ENCODE measurements around the gene RAD54L.
A peak's percentile ranks its signal among the peaks of the same experiment; 100 is the strongest.

The RAD54L gene

DNA sequence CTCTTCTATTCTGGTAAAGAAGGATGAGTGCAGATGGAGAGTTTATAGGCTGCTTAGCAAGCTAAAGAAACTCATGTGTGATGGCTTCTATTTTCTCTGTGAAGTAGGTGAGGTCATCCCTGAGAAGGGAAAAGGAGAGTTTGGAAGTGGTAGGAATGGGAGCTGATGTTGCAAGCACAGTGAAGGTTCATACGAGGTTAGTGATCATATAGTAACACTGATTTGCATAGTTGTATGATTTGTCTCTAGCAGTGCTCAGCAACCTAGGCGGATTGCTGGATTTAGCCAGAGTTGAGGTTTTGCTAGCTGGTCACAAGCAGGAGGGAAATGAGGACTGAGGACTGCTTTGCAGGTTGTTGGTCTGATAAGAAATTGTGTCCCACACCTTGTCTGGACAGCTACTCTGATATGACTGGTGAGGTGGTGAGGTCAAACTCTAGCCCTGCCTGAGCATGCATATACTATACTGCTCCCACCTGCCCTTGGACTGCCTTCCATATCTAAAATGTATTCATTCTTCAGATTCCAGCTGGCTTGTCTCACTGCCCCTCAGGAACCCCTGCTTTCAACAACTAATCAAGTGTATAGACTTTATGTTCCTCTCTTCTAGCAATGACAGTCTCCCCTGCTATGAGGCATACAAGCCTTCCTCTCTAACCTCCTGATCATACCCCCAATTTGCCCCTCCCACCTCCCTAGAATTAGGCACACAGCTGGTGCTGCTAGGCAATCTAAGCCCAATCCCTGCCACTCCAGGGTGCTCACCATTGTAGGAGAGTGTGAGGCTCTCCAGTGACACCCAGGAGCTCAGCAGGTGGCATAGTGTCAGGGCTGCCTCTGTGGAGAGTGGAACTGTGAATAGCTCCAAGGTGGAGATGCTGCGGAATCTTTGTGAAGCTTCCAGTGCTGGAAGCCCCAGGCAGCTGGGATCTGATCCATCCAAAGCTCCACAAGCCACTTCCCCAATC, 37.3 kb downstream of the RAD54L start:
- FAIRE-seq (no peak), DNase-seq (ENCODE audit: low spot score) (no peak)

DNA sequence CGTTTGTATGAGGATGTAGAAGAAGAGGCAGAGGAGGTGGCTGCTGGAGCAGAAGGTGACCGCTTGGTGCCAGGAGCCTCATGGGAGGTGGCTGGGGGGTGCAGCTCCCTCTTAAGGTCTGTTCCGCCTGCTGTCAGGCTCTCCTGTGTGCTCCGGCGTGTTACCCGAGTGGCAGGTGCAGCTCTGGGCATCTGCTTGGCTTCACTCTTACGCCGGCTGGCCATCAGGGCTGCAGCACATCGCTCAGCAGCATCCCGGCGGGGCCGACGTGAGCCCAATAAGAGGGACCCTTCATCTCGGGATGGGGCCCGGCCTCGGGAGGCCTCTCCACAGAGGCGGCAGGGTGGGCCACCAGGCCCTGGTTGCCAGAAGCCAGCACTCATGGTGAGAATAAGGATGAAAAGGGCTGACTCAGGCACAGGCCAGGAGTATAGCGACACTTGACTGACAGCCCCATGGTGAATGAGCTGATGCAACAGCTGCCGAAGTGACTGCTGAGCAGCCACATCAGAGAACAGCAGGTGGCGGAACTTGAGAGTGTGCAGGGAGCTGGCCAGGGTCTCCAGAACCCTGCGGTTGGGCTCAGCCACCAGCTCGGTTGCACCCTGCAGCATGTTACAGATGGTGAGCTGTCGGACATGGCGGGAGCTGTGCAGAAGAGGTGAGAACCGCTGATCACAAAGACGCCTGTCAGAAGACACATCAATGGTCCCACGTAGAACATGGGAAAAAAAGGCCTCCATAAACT, 38.3 kb downstream of the RAD54L start:
- FAIRE-seq: no peak
- no peak for DNase-seq (ENCODE audit: low spot score)

DNA sequence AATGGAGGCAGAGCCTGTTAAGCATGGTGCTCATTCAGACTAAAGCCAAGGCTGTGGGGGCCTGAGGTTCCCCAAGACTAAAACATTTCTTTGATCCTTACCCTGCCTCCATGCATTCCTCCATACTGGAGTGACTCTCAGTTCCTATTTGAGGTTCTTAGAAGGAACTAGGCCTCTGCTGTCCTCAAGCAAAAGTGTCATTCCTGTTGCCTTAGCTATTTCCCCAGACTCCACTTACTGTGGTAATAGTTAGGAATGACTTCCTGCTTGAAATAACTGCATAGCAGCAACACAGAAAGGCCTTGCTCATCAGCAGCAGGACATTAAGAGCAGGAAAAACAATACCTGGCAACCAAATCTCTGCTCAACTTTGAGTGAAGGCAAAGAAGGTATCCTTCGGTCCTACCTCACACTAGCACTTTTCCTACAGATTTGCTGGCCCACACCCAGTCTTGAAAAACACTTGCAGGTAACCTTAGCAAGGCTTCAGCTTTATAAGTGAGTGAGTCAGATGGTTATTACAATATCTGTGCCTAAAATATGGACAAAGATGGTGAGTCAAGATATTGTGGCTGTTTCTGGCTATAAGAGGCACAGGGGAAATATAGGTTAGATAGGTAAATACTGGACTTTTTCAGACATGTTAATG, 41.0 kb downstream of the RAD54L start:
- no peak for FAIRE-seq
- no peak for DNase-seq (ENCODE audit: low spot score)

DNA sequence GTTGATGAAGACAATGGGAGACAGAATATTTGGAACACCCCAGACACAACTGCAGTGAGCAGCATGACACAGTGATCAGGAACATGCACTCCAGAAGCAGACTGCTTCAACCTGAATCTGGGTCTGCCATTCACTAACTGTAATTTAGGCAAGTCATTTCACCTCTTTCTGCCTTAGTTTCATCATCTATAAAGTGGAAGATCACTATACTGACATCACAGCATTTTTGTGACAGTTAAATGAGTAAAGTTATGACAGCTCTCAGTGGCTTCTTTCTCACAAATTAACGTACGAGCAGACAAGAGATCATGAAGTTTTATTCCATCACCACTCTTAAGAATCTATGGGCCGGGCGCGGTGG, 41.6 kb downstream of the RAD54L start:
- no peak for FAIRE-seq
- no peak for DNase-seq (ENCODE audit: low spot score)

DNA sequence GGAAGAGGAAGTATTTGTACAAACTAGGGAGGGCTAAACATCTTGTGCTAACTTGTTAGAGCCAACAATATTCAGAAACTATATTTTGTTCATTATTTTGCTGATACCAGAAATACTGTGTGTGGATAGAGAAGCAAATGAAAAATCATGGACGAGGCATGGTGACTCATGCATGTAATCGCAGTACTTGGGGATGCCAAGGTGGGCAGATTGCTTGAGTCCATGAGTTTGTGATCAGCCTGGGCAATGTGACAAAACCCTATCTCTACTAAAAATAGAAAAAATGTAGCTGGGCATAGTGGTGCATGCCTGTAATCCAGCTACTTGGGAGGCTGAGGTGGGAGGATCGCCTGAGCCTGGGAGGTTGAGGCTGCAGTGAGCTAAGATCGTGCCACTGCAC, 42.4 kb downstream of the RAD54L start:
- no peak for FAIRE-seq

DNA sequence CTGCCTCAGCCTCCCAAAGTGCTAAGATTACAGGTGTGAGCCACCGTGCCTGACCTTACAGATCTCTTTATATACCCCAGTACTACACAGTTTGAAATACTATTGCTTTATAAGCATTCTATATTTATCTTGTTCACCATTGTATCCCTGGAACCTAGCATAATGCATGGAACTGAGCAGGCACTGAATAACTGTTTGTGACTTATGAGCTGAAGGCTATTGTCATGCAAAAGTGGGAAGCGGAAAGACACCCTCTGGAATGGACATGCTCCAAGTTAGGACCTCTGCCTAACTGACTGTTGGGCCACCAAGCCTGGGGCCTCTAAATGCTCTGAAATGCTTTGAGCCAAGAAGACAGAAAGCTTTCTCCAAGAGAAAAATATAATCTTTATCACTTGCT, 47.7 kb downstream of the RAD54L start:
- no peak for DNase-seq (ENCODE audit: low spot score)
- FAIRE-seq: no peak

More for the DNA sequence above, 42.4 kb downstream of the RAD54L start:
- no peak for DNase-seq (ENCODE audit: low spot score)

DNA sequence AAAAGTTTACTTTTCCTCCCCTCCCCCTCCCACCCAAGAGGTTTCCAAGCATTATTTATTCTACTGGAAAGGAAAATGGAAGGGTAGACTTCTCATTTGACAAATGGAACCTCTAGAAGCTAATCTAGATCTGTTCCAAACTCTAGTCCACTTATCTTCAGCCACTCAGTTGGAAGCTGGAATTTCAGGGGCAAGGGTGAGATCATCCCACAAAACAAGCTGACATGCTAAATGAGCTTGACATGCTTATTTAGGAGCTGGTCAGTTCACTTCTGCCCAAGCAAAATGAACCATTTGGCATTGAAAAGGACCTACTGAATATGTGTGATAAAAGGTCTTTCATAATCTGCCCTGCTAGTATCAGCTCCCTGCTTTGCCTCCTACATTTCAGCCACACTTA, 50.8 kb downstream of the RAD54L start:
- DNase-seq (ENCODE audit: low spot score): no peak

DNA sequence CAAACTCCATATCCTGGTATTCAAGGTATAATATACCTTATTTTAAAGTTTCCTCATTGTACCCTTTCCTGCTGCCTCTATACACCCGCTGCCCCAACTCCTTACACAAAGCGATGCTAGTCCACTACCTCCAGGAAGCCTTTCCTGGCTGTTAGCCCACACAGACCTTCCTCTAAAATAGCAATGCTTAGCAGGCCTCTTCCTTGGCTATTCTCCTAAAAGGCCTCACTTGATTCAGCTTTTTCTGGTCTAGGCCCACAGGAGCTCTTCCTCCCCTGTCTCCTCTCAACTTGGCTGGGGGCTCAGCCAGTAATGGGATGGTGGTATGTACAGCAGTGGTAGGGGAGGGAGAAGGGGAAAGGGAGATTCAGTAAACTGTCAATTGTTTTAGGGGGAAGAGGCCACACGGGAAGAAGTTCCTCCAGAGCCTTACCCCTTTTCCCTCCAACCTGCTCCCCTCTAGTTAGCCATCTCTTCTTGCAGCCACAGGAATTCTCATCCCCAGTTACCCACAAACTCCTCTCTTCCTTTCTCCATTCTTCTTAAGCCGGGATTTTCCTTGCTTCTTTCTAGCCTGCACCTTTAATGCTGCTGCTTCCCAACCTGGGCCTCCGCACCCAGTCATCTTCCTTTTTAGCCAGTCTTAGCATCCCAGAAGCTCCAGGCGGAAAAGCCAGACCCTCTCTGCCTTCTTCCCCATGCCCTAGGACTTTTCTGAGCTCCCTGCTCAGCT, 53.3 kb downstream of the RAD54L start:
- DNase-seq (ENCODE audit: low spot score) (no peak), FAIRE-seq (no peak)

More for the DNA sequence above, 50.8 kb downstream of the RAD54L start:
- no peak for FAIRE-seq

DNA sequence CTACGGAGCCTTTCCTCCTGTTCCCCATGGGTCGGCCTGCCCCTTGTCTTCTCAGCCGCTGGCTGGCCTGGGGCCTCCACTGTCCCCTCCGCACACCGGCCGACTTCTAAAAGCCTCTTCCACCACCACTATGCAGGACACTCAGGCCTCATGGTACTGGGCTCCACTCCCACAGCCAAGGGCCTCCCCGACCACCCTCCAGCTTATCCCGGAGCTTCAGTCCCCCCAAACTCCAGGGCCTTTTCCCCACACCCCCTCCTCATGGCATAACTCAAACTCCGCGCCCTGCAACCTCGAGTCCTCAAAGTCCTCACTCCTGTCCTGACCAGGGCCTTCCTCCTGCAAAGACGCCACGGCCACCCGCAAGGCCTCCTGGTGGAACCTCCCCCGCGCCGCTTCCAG, 53.8 kb downstream of the RAD54L start:
- DNase-seq (ENCODE audit: low spot score) (no peak), FAIRE-seq (no peak)

DNA sequence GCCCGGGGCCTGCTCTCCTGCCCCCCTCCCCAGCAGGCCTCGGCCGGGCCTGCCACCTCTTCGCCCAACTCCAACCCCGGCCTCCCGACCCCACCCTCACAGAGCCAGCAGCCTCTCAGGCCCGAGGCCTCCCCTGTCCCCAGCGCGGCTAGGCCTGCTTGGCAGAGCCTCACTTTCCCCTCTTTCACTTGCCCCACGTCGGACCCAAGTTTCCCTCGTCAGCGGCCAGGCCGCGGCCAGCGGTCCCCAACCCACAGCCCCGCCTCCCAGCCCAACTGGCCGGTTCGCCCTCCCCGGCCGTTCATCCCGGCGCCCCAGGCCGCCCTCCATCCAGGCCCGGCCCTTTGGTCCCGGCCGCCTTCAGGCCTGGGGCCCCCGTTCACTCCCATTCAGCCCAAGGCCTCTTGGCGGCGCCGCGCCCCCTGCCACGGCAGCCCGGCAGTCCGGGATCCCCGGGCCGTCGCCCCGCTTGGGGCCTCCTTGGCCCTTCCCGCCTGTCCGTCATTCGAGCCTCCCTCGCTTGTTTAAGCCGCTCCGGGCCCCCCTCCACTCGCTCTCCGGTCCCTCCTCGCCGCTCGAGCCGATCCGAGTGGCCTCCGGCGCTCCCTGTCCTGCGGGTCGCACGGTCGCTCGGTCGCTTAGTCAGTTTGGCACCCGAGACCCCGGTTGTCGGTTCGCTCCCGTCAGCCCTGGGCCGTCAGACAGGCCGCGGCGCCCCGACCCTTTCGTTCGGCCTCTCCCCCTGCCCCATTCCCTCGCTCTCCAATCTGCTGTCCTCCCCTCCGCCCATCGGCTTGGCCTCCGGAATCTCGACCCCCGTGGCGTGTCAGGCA, 54.5 kb downstream of the RAD54L start:
- DNase-seq (ENCODE audit: low spot score) (peak; percentile 58), FAIRE-seq (no peak)

DNA sequence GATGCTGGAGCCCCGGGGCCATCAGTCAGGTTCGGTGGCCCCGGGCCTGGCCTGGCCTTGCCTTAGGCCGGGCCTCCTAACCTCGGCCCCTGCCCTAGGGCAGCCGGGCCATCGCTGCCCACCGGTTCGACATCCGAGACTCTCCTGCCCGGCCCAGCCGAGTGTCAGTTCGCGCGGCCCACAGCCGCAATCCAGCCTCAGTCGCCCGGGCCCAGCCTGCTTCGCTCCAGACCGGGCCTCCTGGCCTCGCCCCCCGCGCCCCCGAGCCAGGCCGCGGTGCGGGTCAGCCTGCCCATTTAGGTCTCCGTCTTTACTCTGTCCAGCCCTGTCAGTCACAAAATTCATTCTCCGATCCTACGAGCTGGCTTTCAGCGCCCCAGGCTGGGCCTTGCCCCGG, 55.1 kb downstream of the RAD54L start:
- FAIRE-seq (no peak), DNase-seq (ENCODE audit: low spot score) (peak; percentile 31)

DNA sequence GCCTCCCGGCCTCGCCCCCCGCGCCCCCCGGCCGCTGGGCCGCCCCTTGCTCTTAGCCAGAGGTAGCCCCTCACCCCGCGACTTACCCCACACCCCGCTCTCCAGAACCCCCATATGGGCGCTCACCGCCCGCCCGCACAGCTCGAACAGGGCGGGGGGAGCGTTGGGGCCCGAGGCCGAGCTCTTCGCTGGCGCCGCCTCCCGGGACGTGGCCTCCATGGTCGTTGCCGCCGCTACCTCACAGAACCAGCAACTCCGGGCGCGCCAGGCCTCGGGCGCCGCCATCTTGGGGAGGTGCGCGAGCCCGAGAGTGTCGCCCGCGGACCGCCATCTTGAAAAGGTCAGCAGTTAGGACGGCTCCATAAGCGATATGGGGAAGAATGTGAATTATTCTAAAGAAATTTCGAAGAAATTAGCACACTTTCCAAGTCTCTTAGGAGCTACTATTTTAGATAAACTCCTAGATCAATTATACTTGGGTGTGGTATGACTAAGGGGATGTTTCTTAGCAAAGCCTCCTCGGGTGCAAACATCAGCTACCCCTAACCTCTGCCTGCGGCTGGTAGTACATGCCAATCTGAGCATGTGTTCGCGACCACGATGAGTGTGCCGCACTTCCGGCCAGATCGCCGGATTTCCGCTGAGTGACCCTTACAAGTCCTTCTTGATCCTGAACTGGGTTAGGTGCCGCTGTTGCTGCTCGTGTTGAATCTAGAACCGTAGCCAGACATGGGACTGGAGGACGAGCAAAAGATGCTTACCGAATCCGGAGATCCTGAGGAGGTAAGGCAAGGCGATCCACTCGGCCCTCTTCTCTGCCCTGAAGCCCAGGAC, 55.7 kb downstream of the RAD54L start, which contains the start of the genes LRRC41 and UQCRH:
LRRC41 (minus strand) TSS at position 579 of the 834 bp plus-strand sequence; CDS start at position 285, 294 bp downstream.
UQCRH (plus strand) TSS at position 661 of the 834 bp plus-strand sequence; CDS start at position 730, 69 bp downstream.
- DNase-seq (ENCODE audit: low spot score) (peak; percentile 95), FAIRE-seq (peak; percentile 63)

DNA sequence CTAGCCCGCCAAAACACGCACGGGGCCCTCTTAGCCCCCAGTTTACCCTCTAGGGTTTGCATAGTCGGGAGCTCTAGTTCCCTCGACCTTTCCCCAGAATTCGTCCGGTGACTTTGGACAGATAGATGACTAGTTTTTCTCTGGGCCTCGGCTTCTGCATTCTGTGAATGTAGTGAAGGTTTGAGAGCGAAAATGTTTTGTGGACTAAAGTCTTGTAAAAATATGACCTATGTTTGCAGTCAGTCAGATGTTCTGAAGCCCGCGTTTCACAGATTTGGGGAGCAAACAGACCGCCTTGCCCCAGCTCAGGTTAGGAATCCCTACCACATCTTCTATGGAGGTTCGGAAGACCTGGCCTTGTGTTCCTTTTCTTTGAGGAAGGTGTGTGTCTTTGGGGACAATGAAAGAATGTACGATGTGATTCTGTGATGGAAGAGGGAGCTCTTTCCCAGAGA, 56.3 kb downstream of the RAD54L start:
- DNase-seq (ENCODE audit: low spot score) (no peak), FAIRE-seq (no peak)

DNA sequence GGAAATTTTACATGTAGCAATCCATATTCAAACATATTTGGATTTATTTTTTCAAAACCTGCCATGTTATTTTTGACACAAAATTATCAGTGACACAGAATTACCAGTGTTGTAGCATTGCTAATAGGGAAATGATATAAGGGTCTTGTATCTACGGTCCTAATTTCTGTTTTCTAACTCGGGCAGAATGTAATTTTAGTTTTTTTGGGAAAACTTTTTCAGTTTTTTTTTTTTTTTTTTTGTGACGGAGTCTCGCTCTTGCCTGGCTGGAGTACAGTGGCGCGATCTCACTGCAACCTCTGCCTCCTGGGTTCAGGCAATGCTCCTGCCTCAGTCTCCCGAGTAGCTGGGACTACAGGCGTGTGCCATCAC, 58.6 kb downstream of the RAD54L start:
- FAIRE-seq (no peak), DNase-seq (ENCODE audit: low spot score) (no peak)

DNA sequence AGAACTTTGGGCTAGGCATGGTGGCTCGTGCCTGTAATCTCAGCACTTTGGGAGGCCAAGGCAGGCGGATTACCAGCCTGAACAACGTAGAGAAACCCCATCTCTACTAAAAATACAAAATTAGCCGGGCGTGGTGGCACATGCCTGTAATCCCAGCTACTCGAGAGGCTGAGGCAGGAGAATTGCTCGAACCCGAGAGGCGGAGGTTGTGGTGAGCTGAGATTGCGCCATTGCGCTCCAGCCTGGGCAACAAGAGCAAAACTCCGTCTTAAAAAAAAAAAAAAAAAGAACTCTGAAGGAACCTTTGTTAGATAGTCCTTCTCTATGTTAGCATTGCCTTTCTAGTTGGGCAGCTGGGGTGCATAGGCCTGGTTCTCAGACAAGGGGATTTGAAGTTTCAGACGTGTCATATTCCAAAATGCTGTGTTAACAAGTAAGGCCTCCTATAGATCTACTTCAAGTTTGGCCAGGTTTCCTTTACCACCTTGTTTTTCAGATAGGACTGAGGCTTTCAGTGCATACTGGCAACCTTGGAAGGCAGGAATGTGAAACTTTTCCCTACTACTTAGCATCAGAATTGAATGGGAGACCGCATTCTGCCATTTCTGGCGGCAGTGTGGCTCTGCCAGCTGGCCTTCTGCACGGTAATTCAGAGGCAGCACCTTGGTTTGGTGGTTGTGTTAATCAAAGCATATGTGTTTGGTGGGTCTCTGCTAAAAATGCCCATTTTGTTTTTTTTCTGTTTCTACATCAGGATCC, 62.0 kb downstream of the RAD54L start:
- FAIRE-seq (no peak), DNase-seq (ENCODE audit: low spot score) (no peak)

DNA sequence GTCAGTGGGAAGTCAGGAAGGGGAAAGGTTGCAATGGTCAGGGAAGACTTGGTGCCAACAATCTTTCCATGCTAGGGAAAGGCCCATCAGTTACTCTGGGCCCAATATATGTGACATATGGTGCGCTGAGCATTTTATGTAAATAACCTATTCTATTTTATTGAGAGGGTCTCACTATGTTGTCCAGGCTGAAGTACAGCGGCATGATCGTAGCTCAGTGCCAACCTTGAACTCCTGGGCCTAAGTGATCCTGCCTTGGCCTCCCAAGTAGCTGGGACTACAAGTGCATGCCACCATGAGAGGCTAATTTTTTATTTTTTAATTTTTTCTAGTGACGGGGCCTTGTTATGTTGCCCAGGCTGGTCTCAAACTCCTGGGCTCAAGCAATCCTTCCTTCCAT, 62.8 kb downstream of the RAD54L start:
- FAIRE-seq (no peak), DNase-seq (ENCODE audit: low spot score) (no peak)

DNA sequence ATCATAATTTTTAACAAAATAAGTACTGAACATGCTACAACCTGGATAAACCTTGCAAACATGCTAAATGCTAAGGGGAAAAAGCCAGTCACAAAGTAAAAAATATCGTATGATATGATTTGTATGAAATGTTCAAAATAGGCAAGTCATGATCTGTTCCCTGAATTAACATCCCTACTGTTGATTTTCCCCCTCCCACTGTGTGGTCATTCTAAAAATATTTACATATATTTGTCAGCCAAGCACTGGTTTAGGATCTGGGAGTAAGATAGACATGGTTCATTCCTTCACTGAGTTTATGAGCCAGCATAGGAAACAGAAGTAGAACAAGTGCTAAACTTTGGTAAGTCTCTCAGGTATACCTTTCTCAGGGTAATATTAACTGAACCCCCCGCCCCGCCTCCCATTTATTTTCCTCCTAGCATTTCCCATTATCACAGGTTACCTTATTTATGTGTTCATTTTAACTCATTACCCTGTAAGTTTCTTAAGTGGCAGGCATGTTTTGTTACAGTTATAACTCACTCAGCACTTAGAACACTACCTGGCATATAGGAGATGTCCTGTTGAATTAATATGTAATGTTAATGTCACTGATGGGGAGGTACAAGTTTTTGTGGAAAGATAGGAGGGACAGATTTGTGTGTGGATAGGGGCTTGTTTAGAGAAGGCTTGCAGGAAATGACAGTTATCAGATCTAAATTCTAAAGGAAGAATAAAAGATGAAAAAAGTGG, 68.3 kb downstream of the RAD54L start:
- no peak for FAIRE-seq
- no peak for DNase-seq (ENCODE audit: low spot score)

DNA sequence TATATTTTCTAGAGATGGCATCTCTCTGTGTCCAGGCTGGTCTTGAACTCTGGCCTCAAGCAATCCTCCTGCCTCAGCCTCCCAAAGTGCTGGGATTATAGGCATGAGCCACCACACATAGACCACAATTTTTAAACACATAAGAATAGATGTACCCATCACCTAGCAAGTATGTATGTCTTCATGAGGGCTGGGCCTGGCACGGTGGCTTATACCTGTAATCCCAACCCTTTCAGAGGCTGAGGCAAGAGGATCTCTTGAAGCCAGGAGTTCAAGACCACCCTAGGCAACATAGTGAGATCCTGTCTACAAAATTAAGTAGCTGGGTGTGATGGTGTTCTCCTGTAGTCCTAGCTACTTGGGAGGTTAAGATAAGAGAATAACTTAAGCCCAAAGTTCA, 69.8 kb downstream of the RAD54L start:
- FAIRE-seq: no peak

More for the DNA sequence above, 69.8 kb downstream of the RAD54L start:
- no peak for DNase-seq (ENCODE audit: low spot score)

All from urothelium cell line (cell line).